Sigmoid colon (tissue), 7 donors: Measurements from ENCODE around the gene PHETA1. TPM values are rescaled to one million over a fixed set of nuclear protein-coding genes. Genes with fewer than 3 reads are reported as not detected.
A peak's percentile ranks its signal among the peaks of the same experiment; 100 is the strongest.

Source experiments
- DNase-seq: peaks from one replicate; pipeline ENCODE4 v3.0.0-alpha.2; 2019
- H3K27ac ChIP-seq, 4 donors: fragments of 200-600 bp; sonication (generic); one replicate each; pipeline ENCODE4 v1.5.1; 2016 to 2019; ENCODE audit warnings: mild to moderate bottlenecking in 1 of 4
- H3K27me3 ChIP-seq, 3 donors: fragments of 200-600 bp; sonication (generic); one replicate each; pipeline ENCODE4 v1.5.1; 2019; ENCODE audit warnings: mild to moderate bottlenecking in 1 of 3
- H3K36me3 ChIP-seq, 4 donors: fragments of 200-600 bp; sonication (generic); one replicate each; pipeline ENCODE4 v1.5.1; 2016 to 2019
- H3K4me1 ChIP-seq, 4 donors: fragments of 200-600 bp; sonication (generic); one replicate each; pipeline ENCODE4 v1.5.1; 2017 to 2019
- H3K4me3 ChIP-seq, 4 donors: fragments of 200-600 bp; sonication (generic); one replicate each; pipeline ENCODE4 v1.5.1; 2017 to 2019; ENCODE audit warnings: mild to moderate bottlenecking in 2 of 4, moderate library complexity in 1 of 4
- H3K9me3 ChIP-seq, 4 donors: fragments of 200-600 bp in 3 of 4; sonication (generic) in 3 of 4; one replicate each; pipeline versions ENCODE4 v1.5.1 to v1.6.1; 2013 to 2019
- CTCF ChIP-seq, 4 experiments: fragments of 450-650 bp in 3 of 4; fragments of 200-600 bp in 1 of 4; IDR thresholded peaks; one replicate each; pipeline ENCODE4 v1.5.1; 2016 to 2019; ENCODE audit warnings: antibody characterized with exemption in 4 of 4, mild to moderate bottlenecking in 3 of 4, moderate library complexity in 2 of 4
- EP300 ChIP-seq, 4 donors: sonication (generic); formaldehyde crosslinking; IDR thresholded peaks; one replicate each; pipeline ENCODE4 v1.6.1; 2017; ENCODE audit warnings: antibody characterized with exemption in 4 of 4
- POLR2A ChIP-seq, 2 donors: fragments of 450-650 bp; IDR thresholded peaks; one replicate each; pipeline ENCODE4 v1.6.1; 2016; ENCODE audit warnings: antibody characterized with exemption in 2 of 2, mild to moderate bottlenecking in 2 of 2, moderate library complexity in 2 of 2
- POLR2AphosphoS5 ChIP-seq, 4 donors: sonication (generic); formaldehyde crosslinking; IDR thresholded peaks; one replicate each; pipeline ENCODE4 v1.6.1; 2017; ENCODE audit warnings: antibody characterized with exemption in 4 of 4
- WGBS, 2 donors: extraction: QIAGEN DNeasy Blood & Tissue Kit; methylation state at CpG; one replicate each; pipeline ENCODE4 v1.1.7; 2013; 5-methylcytosine and 5-hydroxymethylcytosine counted together
- intact Hi-C: fragments of 100-400 bp; cut with DNase I; formaldehyde crosslinking; loops from one replicate; pipeline ENCODE4 v1.15.1; 2023
- polyA plus RNA-seq, 3 donors: library from polyadenylated mRNA; stranded (reverse); fragments of 200-250 nt; gene quantifications; one replicate each; pipeline ENCODE4 v1.2.3, GENCODE V29; 2013
- total RNA-seq, 4 donors: library from RNA; depleted of rRNA; stranded (reverse); fragments of >200 nt; gene quantifications; one replicate each; pipeline ENCODE4 v1.1.0, GENCODE V29; 2016
- donor health status: healthy with polysubstance abuse.
- donor health status: Bipolar disorder and iron deficiency.
- donor health status: healthy.

The PHETA1 gene
- total and polyA plus RNA-seq, 7 donors: 3.6 to 21.6 (median 6.1) TPM

GRCh38 chr12:111414711-111415252 is 45.9 kb upstream of the PHETA1 start:
- no peaks in the 10 kb centered on the region for H3K9me3 ChIP-seq
- intact Hi-C loops: no loop called here
- no peak overlapping the region for H3K27ac ChIP-seq
- peaks cover 1 to 20% (median 9%) of the 10 kb centered on the region in 4 donors for H3K36me3 ChIP-seq
- H3K27me3 ChIP-seq: no peaks in the 10 kb centered on the region
- TF ChIP-seq EP300 (IDR thresholded peaks at IDR 0.05) (no peak), POLR2A (IDR thresholded peaks at IDR 0.05) (no peak), CTCF (IDR thresholded peaks at IDR 0.05) (no peak), POLR2AphosphoS5 (IDR thresholded peaks at IDR 0.05) (no peak)
- DNase-seq: no peak
- WGBS, 2 donors: 90 to 97% methylated on average over 7 of the region's 7 CpGs
- H3K4me3 ChIP-seq: no peak overlapping the region
- peaks cover 0 to 43% (median 22%) of the 10 kb centered on the region in 4 donors for H3K4me1 ChIP-seq

DNA sequence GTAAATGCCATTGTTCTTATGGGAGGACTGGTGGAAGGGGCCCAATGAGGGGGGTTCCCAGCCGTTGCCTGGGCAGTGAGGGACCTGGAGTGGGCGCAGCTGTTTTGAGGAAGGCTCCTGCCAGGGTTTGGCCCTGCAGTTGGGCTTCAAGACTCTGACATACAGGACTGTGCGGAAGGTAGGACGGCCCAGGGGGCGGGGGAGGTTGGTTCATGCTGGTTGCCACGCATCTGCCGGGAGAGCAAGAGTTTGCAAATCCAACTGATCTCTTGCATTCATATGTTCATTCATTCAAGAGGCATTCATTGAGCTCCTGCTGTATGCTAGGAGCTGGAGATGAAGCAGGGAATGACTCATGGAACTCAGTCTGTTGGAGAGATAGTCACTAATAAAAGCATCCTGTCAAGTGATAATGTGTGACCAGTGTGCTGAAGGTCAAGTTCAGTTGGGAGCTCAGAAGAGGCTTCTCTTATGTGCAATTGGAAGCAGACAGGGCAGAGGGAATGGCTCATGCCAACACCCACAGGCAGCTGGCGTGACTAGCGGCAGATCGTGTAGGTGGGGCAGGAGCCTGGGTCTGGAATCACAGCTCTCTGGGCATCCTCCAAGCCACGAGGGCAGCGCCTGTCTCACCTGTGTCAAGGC is 44.7 kb upstream of the PHETA1 start:
- H3K9me3 ChIP-seq: no peaks in the 10 kb centered on the region
- no peaks in the 10 kb centered on the region for H3K27me3 ChIP-seq
- intact Hi-C loops: no loop called here
- 55 to 77% methylated on average over 12 of the region's 12 CpGs for WGBS, 2 donors
- TF ChIP-seq POLR2AphosphoS5 (IDR thresholded peaks at IDR 0.05) (no peak), CTCF (IDR thresholded peaks at IDR 0.05) (no peak)
- DNase-seq: no peak
- peaks cover 0 to 55% (median 33%) of the 10 kb centered on the region in 4 donors for H3K4me1 ChIP-seq
- no peak overlapping the region for H3K4me3 ChIP-seq
- peak overlapping the region in 1 of 4 donors; percentile 11 for H3K27ac ChIP-seq
- H3K36me3 ChIP-seq: peaks cover 0 to 8% (median 4%) of the 10 kb centered on the region in 4 donors

DNA sequence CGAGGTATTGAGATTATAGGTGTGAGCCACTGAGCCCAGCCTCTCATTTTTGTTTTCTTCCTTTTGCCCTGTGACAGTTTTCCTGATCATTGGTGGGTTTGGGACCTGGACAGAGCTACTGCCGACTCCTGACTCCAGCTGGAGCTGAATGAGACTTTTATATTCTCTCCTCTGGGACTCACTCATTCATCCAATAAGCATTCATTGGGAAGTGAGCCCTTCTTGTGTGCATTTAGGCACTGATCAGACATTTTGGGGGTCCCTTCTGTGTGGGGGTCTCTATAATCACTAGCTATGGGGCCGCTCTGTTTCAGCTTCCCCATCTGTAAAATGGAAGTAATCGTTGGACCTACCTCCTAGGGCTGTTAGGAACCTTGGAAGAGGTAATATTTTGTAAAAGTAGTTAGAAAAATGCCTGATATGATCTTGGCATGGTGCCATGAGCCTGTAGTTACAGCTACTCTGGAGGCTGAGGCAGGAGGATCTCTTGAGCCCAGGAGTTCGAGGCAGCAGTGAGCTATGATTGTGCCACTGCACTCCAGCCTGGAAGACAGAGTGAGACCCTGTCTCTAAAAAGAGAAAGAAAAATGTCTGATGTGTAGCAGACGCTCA is 44.0 kb upstream of the PHETA1 start:
- Histone ChIP-seq H3K27ac (peak overlapping the region; percentile 49 to 72 (median 60)), H3K9me3 (no peaks in the 10 kb centered on the region), H3K4me3 (no peak overlapping the region), H3K4me1 (peaks cover 0 to 62% (median 36%) of the 10 kb centered on the region in 4 donors), H3K36me3 (peaks cover 0 to 2% (median under 1%) of the 10 kb centered on the region in 4 donors), H3K27me3 (no peaks in the 10 kb centered on the region)
- intact Hi-C loops: no loop called here
- no peak for TF ChIP-seq CTCF (IDR thresholded peaks at IDR 0.05)
- no peak for TF ChIP-seq POLR2A (IDR thresholded peaks at IDR 0.05)
- no peak for TF ChIP-seq EP300 (IDR thresholded peaks at IDR 0.05)
- no peak for TF ChIP-seq POLR2AphosphoS5 (IDR thresholded peaks at IDR 0.05)
- no peak for DNase-seq
- 66 to 71% methylated on average over 6 of the region's 6 CpGs for WGBS, 2 donors

- TF ChIP-seq EP300 (IDR thresholded peaks at IDR 0.05) (no peak), CTCF (IDR thresholded peaks at IDR 0.05) (no peak), POLR2AphosphoS5 (IDR thresholded peaks at IDR 0.05) (no peak), POLR2A (IDR thresholded peaks at IDR 0.05) (no peak)
- no peaks in the 10 kb centered on the region for H3K36me3 ChIP-seq
- no peak for DNase-seq
- H3K27ac ChIP-seq: peak overlapping the region; percentile 49 to 72 (median 60)
- no peaks in the 10 kb centered on the region for H3K27me3 ChIP-seq
- H3K9me3 ChIP-seq: no peaks in the 10 kb centered on the region
- intact Hi-C loops: no loop called here
- peaks cover 0 to 69% (median 42%) of the 10 kb centered on the region in 4 donors for H3K4me1 ChIP-seq
- WGBS, 2 donors: 52 to 72% methylated on average over 15 of the region's 15 CpGs
- no peak overlapping the region for H3K4me3 ChIP-seq
Measured at GRCh38 chr12:111412007-111412829, 43.3 kb upstream of the PHETA1 start.
